OCI-LY3 (cell line): ENCODE measurements around the gene BIRC7.

ENCODE experiments used
- H2AFZ ChIP-seq: fragments of 200-600, 300-600 bp; shearing (Covaris generic); 2 replicates; pipeline ENCODE4 v1.6.0; 2014; ENCODE audit warnings: antibody characterized with exemption, low read depth, low read length
- H3K27ac ChIP-seq: fragments of 200-600, 300-600 bp; sonication (generic); 2 replicates; pipeline ENCODE4 v1.5.1; 2014; ENCODE audit warnings: mild to moderate bottlenecking, low read length, moderate library complexity, mixed read lengths
- H3K27me3 ChIP-seq: fragments of 200-600, 300-600 bp; sonication (generic); 2 replicates; pipeline ENCODE4 v1.6.1; 2014; ENCODE audit warnings: low read depth, low read length, mixed read lengths
- H3K36me3 ChIP-seq: fragments of 200-600, 300-600 bp; sonication (generic); replicated peaks from 2 replicates; pipeline ENCODE3; 2014; ENCODE audit warnings: low read depth, low read length, mixed read lengths
- H3K4me1 ChIP-seq: fragments of 300-600, 200-600 bp; sonication (generic); 2 replicates; pipeline ENCODE4 v1.6.1; 2014; ENCODE audit warnings: low read length, mixed read lengths
- H3K4me2 ChIP-seq: fragments of 200-600, 300-600 bp; sonication (generic); 2 replicates; pipeline ENCODE4 v1.6.1; 2014; ENCODE audit warnings: low read length, mixed read lengths
- H3K4me3 ChIP-seq: fragments of 300-600, 200-600 bp; sonication (generic); 2 replicates; pipeline ENCODE4 v1.5.1; 2014; ENCODE audit warnings: antibody characterized with exemption, mild to moderate bottlenecking, low read length, moderate library complexity
- H3K79me2 ChIP-seq: fragments of 300-600, 200-600 bp; shearing (Covaris generic); 2 replicates; pipeline ENCODE4 v1.6.1; 2014; ENCODE audit warnings: mild to moderate bottlenecking, low read length, mixed read lengths
- H3K9ac ChIP-seq: fragments of 300-600, 200-600 bp; shearing (Covaris generic); 2 replicates; pipeline ENCODE4 v1.6.0; 2014; ENCODE audit warnings: mild to moderate bottlenecking, low read length, moderate library complexity
- H3K9me3 ChIP-seq: fragments of 200-600, 300-600 bp; shearing (Covaris generic); 2 replicates; pipeline ENCODE4 v1.6.1; 2014; ENCODE audit warnings: low read length, mixed read lengths; ENCODE audit not compliant: insufficient read depth
- H4K20me1 ChIP-seq: fragments of 200-600, 300-600 bp; sonication (generic); 2 replicates; pipeline ENCODE4 v1.6.1; 2016; ENCODE audit warnings: low read length, mixed read lengths; ENCODE audit not compliant: insufficient read depth
- EZH2phosphoT487 ChIP-seq: fragments of 200-600 bp; shearing (Covaris generic); IDR thresholded peaks from 2 replicates; pipeline ENCODE4 v1.6.1; 2018; ENCODE audit warnings: antibody characterized with exemption, mixed run types, low read depth
- TF ChIP-seq, protein P1 (sequence below): fragments of 200-600, 300-600 bp; sonication (generic); IDR thresholded peaks from 2 replicates; pipeline ENCODE4 v1.5.1; 2014; ENCODE audit warnings: antibody characterized with exemption, low read length, low read depth

The BIRC7 gene

DNA sequence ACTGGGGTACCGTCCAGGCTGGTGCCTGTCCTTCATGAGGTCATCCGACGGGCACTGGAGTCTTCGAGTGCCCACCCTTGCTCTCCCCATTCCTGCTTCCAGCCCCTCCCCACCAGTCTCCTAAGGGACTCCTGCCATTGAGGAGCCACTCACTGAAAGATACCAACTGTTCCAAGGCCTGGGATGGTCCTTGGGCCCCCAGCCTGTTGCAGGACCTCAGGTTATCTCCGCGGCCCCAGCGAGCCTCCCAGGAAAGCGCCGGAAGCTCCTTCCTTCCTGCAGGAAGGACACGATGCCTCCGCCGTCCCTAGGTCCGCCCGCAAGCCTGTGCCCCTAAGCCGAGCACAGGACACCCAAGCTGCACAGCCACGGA is 17.3 kb downstream of the BIRC7 start:
- Histone ChIP-seq H3K36me3 (no peaks in the 10 kb centered on the region), H3K4me2 (no peak overlapping the region), H4K20me1 (no peaks in the 10 kb centered on the region), H3K4me3 (no peak overlapping the region), H3K27ac (no peak overlapping the region), H3K9ac (no peak overlapping the region), H2AFZ (no peak overlapping the region), H3K79me2 (no peaks in the 10 kb centered on the region), H3K9me3 (no peaks in the 10 kb centered on the region), H3K27me3 (no peaks in the 10 kb centered on the region), H3K4me1 (no peaks in the 10 kb centered on the region)
- TF ChIP-seq, protein P1, sequence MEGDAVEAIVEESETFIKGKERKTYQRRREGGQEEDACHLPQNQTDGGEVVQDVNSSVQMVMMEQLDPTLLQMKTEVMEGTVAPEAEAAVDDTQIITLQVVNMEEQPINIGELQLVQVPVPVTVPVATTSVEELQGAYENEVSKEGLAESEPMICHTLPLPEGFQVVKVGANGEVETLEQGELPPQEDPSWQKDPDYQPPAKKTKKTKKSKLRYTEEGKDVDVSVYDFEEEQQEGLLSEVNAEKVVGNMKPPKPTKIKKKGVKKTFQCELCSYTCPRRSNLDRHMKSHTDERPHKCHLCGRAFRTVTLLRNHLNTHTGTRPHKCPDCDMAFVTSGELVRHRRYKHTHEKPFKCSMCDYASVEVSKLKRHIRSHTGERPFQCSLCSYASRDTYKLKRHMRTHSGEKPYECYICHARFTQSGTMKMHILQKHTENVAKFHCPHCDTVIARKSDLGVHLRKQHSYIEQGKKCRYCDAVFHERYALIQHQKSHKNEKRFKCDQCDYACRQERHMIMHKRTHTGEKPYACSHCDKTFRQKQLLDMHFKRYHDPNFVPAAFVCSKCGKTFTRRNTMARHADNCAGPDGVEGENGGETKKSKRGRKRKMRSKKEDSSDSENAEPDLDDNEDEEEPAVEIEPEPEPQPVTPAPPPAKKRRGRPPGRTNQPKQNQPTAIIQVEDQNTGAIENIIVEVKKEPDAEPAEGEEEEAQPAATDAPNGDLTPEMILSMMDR: no peak
- TF ChIP-seq EZH2phosphoT487: no peak

DNA sequence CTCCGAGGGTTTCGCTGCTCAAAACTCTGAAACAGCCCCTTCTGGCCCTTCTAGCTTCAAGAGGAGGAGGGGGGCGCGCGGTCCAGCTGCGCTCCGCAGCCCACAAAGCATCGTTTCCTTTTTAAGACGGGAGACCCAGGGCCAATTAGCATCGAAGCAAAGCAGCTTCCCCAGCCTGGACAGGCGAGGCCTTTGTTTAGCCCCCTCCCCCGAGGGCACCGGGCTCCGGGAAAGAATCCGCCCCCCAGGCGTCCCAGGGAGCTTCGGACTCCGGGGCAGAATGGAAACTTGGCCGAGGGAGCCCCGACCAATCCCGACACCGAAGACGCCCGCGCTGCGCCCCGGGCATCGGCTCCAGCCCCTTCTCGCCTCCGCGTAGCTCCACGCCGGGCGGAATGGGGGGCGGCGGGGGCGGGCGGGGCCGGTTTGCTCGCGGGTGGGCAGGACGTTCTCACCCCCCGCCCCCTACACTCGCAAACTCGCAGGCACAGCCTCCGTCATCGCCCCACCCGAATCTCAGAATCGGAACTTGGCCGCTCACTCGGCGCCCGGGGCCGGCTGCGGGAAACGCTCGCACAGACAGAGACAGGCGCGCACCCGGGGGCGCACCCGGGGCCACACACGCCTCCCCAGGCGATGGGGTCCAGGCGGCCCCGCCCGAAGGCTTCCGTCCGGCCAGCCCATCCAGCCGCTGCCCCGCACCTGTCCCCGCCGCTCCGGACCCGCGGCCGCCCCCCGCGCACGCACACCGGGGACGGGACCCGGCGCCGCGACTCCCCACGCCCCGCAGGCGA is 17.9 kb downstream of the BIRC7 start:
- H4K20me1 ChIP-seq: no peaks in the 10 kb centered on the region
- H3K27me3 ChIP-seq: no peaks in the 10 kb centered on the region
- H3K4me2 ChIP-seq: no peak overlapping the region
- H3K36me3 ChIP-seq: no peaks in the 10 kb centered on the region
- TF ChIP-seq EZH2phosphoT487: no peak
- TF ChIP-seq, protein P1: no peak
- H3K4me1 ChIP-seq: no peaks in the 10 kb centered on the region
- H2AFZ ChIP-seq: no peak overlapping the region
- H3K27ac ChIP-seq: no peak overlapping the region
- no peak overlapping the region for H3K9ac ChIP-seq
- H3K9me3 ChIP-seq: no peaks in the 10 kb centered on the region
- no peaks in the 10 kb centered on the region for H3K79me2 ChIP-seq
- no peak overlapping the region for H3K4me3 ChIP-seq

DNA sequence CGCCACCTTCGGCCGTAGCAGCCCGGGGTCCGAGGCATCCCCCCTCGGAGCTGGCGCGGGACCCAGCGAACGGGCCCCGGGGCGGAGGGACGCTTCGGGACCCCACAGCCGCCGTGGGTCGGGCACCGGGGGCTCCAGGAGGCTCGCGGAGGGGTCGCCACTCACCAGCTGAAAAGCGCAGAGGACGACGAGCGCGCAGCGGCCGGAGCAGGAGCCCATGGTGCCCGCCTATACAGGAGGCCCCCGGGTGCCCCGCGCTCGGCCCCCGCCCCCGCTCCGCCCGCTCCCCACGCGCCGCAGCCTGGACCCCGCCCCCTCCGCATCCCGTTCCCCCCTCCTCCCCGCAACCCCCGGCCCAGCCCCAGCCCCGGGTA is 18.5 kb downstream of the BIRC7 start, which contains the start of gene NKAIN4:
NKAIN4 (minus strand) TSS at position 232 of the 374 bp plus-strand sequence; CDS start at position 219, 13 bp downstream.
- Histone ChIP-seq H3K9ac (no peak within 1 kb of the TSS), H3K4me1 (no peaks in the 10 kb centered on the region), H4K20me1 (no peaks in the 10 kb centered on the region), H3K27ac (no peak within 1 kb of the TSS), H2AFZ (no peak within 1 kb of the TSS), H3K79me2 (no peaks in the 10 kb centered on the region), H3K4me3 (no peak within 1 kb of the TSS), H3K27me3 (no peaks in the 10 kb centered on the region), H3K36me3 (no peaks in the 10 kb centered on the region), H3K9me3 (no peaks in the 10 kb centered on the region), H3K4me2 (no peak within 1 kb of the TSS)
- TF ChIP-seq, protein P1: no peak
- TF ChIP-seq EZH2phosphoT487: no peak

DNA sequence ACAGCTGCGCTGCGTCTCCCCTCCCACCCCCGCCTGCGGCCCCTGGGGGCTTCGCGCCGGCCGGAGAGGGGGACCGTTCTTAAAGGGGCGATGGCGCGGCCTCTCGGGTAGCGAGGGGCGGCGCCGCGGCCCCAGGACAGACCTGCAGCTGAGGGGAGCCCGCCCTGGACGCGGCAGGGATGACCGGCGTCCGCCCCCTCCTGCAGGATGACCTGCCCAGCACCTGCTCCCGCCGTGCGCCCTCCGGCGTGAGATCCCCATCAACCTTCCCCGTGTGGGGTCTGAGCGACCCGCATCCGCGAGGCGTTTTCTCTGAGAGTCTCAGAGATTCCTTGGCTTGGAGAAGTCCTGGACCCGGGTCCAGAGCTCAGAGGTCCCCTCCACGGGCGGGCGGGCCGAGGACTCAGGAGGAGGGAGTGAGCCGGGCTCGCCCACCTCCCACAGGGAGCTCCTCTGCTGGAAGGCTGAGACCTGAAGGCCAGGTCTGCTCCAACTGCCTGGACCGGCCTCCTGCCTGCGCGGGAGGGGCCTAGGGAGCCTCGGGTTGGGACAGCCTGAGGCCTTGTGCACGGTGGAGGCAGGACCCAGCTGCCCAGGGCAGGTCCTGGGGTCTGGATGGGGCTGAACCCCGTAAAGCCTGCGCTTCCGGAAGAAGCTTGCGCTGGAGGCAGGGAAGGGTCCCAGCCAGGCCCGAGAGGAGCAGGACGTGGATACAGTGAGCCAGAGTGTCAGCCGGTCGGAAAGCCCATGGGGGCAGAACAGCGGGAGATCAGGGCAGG is 19.1 kb downstream of the BIRC7 start:
- Histone ChIP-seq H3K27ac (no peak overlapping the region), H3K9me3 (no peaks in the 10 kb centered on the region), H4K20me1 (no peaks in the 10 kb centered on the region), H3K27me3 (no peaks in the 10 kb centered on the region), H3K4me1 (no peaks in the 10 kb centered on the region), H3K36me3 (no peaks in the 10 kb centered on the region), H3K79me2 (no peaks in the 10 kb centered on the region), H2AFZ (no peak overlapping the region), H3K9ac (no peak overlapping the region), H3K4me2 (no peak overlapping the region), H3K4me3 (no peak overlapping the region)
- TF ChIP-seq EZH2phosphoT487: no peak
- TF ChIP-seq, protein P1: no peak
